HG02852 (cell line): ENCODE data around the gene DYNLRB1.

Source experiments
- ATAC-seq: cut with Tn5 transposase; IDR thresholded peaks from one replicate; pipeline ENCODE4 v1.9.1; 2021; ENCODE audit warnings: mild to moderate bottlenecking, moderate library complexity; ENCODE audit not compliant: unreplicated experiment

Gene DYNLRB1

DNA sequence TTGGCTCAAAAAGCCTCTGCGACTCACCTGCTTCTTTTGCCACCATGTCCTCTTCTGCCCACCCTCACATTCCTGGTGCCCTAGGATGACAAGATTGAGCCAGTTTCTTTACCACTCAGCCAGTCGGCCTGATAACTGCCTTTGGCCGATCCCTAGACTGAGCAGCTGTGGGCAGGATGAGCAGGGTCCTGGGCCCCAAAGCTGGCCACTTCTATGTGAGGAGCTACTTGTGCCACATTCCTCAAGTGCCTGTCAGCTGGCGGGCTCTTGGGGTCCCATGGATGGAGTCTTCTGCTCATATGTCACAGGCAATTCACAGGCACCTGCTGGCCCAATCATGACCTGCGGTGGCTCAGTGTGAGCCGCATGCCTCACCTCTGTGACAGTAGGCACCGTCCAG, 16.5 kb downstream of the DYNLRB1 start:
- ATAC-seq, result no peak

- ATAC-seq, result no peak
Measured at GRCh38 chr20:34534391-34535165, 18.4 kb downstream of the DYNLRB1 start.

GRCh38 chr20:34535301-34535840, 19.1 kb downstream of the DYNLRB1 start:
- no peak for ATAC-seq

- no peak for ATAC-seq
Measured at GRCh38 chr20:34535857-34536256, 19.6 kb downstream of the DYNLRB1 start.

DNA sequence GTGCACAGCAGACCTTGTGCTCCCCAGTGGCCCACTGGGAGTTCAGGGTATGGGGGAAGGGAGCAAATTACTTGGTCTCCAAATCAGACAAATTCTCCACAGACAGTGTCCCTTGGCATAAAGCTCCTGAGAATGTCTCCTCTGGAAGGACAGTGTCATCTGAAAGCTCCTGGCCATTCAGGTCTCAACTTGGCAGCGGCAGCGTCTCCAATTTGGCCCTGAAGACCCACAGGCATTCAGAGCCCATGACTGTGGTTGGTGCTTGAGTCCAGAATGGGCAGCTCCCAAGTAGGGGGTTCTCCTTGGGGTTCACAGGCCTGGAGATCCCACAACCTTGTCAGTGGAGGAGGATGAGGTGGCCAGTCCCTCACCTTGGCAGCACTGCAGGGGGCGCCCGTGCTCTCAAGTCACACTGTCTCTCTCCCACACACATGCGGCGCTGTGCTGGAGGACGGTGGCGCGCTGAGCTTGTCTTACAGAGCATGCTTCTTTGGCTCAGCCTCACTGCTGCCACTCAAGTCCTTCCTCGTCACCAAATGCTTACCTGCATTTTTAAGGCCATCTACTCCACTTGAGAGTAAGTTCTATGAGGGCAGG, 20.7 kb downstream of the DYNLRB1 start:
- ATAC-seq, result no peak

GRCh38 chr20:34537651-34538050, 21.4 kb downstream of the DYNLRB1 start:
- no peak for ATAC-seq

GRCh38 chr20:34538671-34539123, 22.5 kb downstream of the DYNLRB1 start:
- ATAC-seq, result no peak

GRCh38 chr20:34539756-34540155, 23.5 kb downstream of the DYNLRB1 start:
- no peak for ATAC-seq

DNA sequence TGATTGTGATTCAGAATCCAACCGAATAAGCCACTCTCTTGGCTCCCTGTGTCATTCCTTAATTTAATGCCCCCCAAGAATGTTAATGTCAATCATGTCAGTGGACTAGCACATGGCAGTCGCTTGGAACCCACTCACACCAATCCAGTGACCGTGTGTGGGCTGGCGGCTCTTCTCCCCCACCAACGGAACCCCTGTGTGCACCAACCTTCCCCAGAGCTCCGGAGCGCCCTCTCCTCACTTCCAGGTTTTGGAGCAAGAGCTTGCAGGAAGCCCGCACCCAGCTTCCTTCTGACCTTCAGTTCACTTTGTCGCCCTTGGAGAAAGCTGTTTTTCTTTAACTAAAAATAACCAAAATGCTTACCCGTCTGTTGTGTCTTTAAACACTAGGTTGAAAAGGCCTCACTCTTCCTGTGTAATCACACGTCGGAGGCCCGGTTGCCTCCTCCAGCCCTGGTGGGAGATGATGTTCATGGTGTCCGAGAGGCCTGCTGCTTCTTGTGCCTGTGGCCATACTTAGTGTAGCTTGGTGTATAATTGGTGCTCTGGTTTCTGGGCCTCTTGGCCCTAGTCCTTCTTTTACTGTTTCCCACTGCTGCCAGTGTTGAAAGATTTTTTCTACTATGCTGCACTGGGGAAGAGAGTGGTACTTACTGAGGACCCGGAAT, 24.5 kb downstream of the DYNLRB1 start:
- ATAC-seq, result no peak

DNA sequence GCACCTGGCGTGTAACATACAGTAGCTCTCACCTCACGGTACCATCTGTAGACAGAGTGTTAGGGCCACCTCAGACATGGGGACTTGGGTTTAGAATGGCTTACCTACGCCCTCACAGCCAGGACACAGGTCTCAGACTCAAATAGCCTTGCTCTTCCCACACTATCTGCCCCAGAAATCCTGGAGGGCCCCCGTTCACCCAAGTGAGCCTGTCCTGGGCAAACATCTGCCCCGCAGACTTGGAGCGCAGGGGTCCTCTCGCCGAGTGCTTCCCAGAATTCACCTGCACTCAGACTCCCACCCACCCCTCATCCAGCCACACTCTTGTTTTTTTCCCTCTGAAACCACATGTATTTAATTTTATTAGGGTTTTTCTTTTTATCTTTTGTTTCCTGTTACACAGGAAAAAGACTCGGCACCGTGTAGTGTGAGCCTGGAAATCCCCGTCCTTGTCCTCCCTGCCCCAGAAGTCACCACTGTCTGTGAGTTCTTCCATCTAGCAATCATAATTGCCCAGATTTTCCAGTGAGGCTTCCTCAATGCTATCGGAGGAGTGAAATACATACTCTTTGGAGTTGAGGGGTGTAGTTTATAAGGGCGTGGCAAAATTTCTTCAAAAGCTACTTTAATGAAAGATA, 25.2 kb downstream of the DYNLRB1 start:
- no peak for ATAC-seq

- no peak for ATAC-seq
Measured at GRCh38 chr20:34541917-34542316, 25.7 kb downstream of the DYNLRB1 start.

GRCh38 chr20:34542439-34542838, 26.2 kb downstream of the DYNLRB1 start:
- ATAC-seq, result no peak

DNA sequence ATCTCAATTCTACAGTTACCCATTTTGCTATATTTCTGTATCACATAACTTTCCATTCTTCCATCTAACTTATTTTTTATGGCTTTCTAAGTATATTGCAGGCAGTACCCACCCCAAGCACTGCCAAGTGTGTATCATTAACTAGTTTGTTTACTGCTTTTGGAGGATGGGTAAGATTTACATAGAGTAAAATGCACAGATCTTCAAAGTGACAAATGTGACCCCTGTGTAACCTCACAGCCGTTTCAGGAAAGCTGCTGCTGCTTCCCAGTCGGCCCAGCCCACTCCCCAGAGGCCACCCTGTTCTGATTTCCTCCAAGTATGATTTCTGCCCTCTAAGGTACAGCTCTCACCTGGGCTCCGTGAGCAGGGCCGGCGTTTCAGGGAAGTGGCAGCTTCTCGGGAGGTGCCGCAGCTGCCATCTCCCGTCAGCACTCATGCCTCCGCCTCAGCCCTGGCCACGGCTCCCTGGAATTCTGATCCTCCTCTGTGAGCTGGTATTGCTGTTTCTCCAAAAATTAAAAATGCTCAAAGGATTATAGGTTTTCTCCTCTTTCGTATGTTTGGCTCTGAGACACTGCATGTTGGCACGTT, 27.3 kb downstream of the DYNLRB1 start:
- ATAC-seq, result no peak

DNA sequence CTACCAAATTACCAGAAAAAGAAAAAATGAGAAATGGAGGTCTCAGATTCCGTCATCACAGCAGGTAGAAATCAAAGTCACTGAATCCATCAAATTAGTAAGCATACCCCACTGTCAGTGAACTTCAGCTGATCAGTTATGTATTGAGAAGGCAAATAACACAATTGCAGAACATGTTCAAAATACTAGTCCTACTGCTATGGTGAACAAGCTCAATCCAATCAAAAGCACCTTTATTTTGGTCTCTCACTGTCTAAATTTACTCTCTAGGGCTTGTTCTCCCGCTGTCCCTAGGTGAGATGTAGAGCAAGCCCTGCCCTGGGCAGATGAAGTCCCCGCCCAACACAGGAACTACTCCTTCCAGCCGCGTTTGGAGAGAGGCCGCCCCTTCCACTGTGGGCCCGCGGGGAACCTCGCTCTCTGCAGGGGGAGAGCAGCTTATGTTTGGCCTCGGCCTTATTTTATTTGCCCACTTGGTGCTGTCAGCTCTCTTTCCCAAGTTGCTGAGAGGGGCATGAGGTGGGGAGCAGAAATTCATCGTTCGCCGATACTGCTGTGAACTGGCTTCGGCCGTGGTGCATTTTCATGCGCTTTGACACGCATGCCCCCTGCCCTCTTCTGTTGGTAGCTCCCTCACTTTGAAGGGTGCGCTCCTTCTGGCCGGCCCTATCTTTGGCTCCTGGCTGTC, 28.0 kb downstream of the DYNLRB1 start:
- no peak for ATAC-seq

GRCh38 chr20:34546751-34547181, 30.5 kb downstream of the DYNLRB1 start:
- no peak for ATAC-seq

- no peak for ATAC-seq
Measured at GRCh38 chr20:34547844-34548613, 31.8 kb downstream of the DYNLRB1 start.

GRCh38 chr20:34549291-34549928, 33.2 kb downstream of the DYNLRB1 start:
- ATAC-seq, result no peak

GRCh38 chr20:34549929-34550305, 33.7 kb downstream of the DYNLRB1 start:
- ATAC-seq, result no peak

DNA sequence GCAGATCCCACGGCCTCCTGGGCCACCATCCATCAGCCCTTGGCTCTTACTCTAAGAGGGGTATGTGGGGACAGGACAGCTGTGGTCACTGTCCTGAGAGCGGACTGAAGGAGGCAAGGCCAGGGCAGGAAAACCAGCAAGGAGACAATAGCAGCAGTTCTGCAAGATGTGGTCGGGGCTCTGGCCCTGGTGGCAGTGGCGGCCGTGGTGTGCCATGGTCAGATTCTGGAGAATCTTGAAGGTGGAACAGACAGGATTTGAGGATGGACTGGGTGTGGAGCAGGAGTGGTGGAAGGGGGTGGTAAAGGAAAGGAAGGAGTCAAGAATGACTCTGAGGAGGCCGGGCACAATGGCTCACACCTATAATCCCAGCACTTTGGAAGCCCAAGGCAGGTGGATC, 36.3 kb downstream of the DYNLRB1 start:
- ATAC-seq, result no peak
